ENCODE results near the gene MED29. TPM values are rescaled to one million over a fixed set of nuclear protein-coding genes. Genes with fewer than 3 reads are reported as not detected.
A peak's percentile ranks its signal among the peaks of the same experiment; 100 is the strongest.

MED29 gene
- total and polyA plus RNA-seq, 10 of the 15 experiments (the other 5 are each of a cell fraction or from before 2014, with no cell fraction given): 3.2 to 36.6 (median 22.8) TPM

- TF ChIP-seq NFXL1 (IDR thresholded peaks at IDR 0.05; ENCODE audit: borderline replicate concordance) (no peak), CREM (IDR thresholded peaks at IDR 0.05; ENCODE audit: low read depth) (peak; percentile 81; the same call in 1 of the 2 replicates), SMAD5 (IDR thresholded peaks at IDR 0.05; ENCODE audit: low read depth) (no peak), CBX5 (IDR thresholded peaks at IDR 0.05; ENCODE audit: low read depth) (no peak), ZBED1 (IDR thresholded peaks at IDR 0.05; ENCODE audit: borderline replicate concordance) (peak; percentile 74; the same call in 1 of the 2 replicates), FOXK2 (IDR thresholded peaks at IDR 0.05) (0 out of 2 replicates have a peak, but pooled peaks have one; percentile 24), CHD4 (IDR thresholded peaks at IDR 0.05) (no peak), MEF2B (IDR thresholded peaks at IDR 0.05; ENCODE audit: partially characterized antibody, poor library complexity, severe bottlenecking) (peak; percentile 64), TBL1XR1 (IDR thresholded peaks at IDR 0.05; ENCODE audit: low read depth, low read length) (peak; percentile 75; the same call in 1 of the 2 replicates), IRF4 (IDR thresholded peaks at IDR 0.05; ENCODE audit: low read depth, low read length) (no peak; the same call in 1 of the 2 replicates), BRCA1 (IDR thresholded peaks at IDR 0.05; ENCODE audit: low read depth, low read length) (0 out of 2 replicates have a peak, but pooled peaks have one; percentile 10), IKZF1 (conservative IDR thresholded peaks at IDR 0.05) (peak; percentile 67), EP300 (IDR thresholded peaks at IDR 0.05; ENCODE audit: borderline replicate concordance in 1 of 2, control insufficient read depth in 1 of 2, low read depth in 2 of 2, low read length in 2 of 2) (peak; percentile 83 to 93; a peak in 3 of 4 replicates), HDAC6 (IDR thresholded peaks at IDR 0.05; ENCODE audit: unreplicated experiment) (peak; percentile 6), RFX5 (IDR thresholded peaks at IDR 0.05; ENCODE audit: low read depth, low read length) (no peak), NFYA (IDR thresholded peaks at IDR 0.05; ENCODE audit: borderline replicate concordance, low read depth, low read length) (no peak), ZNF687 (IDR thresholded peaks at IDR 0.05) (peak; percentile 99), SP1 (IDR thresholded peaks at IDR 0.05; ENCODE audit: low read depth, low read length) (peak; percentile 32), ZNF274 (IDR thresholded peaks at IDR 0.05; ENCODE audit: insufficient read depth, insufficient read length) (no peak), ZNF207 (IDR thresholded peaks at IDR 0.05; ENCODE audit: borderline replicate concordance) (peak; percentile 70), MAX (IDR thresholded peaks at IDR 0.05; ENCODE audit: low read depth, low read length) (peak; percentile 80), TCF12 (IDR thresholded peaks at IDR 0.05; ENCODE audit: low read depth, low read length) (no peak; the same call in 1 of the 2 replicates), ZBTB4 (CRISPR knock-in tag; IDR thresholded peaks at IDR 0.05) (0 out of 2 replicates have a peak, but pooled peaks have one; percentile 7)
These were observed 10.6 kb downstream of the MED29 start (continued) for GRCh38 chr19:39401549-39402345.

All from GM12878 (cell line).